Measurements from ENCODE around the gene AP2A1.
A peak's percentile ranks its signal among the peaks of the same experiment; 100 is the strongest.

The AP2A1 gene

DNA sequence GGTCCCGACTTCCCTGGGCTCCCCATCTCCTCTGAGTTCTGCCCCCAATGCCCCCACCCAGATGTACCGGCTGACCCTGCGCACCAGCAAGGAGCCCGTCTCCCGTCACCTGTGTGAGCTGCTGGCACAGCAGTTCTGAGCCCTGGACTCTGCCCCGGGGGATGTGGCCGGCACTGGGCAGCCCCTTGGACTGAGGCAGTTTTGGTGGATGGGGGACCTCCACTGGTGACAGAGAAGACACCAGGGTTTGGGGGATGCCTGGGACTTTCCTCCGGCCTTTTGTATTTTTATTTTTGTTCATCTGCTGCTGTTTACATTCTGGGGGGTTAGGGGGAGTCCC lies 39.8 kb downstream of the AP2A1 start:
- Histone ChIP-seq H3K27ac (peak overlapping the region; percentile 85), H3K36me3 (peaks cover 58% of the 10 kb centered on the region), H3K27me3 (no peaks in the 10 kb centered on the region), H3K4me3 (ENCODE audit: low read depth in 1 of 2, low read length in 1 of 2) (no peak overlapping the region), H3K9me3 (no peaks in the 10 kb centered on the region), H3K4me1 (ENCODE audit: control insufficient read depth in 1 of 2, insufficient read depth in 1 of 2, low read depth in 1 of 2, low read length in 1 of 2) (peaks cover 26 to 33% of the 10 kb centered on the region in 2 experiments)
- TF ChIP-seq CTCF (IDR thresholded peaks at IDR 0.05), result no peak

DNA sequence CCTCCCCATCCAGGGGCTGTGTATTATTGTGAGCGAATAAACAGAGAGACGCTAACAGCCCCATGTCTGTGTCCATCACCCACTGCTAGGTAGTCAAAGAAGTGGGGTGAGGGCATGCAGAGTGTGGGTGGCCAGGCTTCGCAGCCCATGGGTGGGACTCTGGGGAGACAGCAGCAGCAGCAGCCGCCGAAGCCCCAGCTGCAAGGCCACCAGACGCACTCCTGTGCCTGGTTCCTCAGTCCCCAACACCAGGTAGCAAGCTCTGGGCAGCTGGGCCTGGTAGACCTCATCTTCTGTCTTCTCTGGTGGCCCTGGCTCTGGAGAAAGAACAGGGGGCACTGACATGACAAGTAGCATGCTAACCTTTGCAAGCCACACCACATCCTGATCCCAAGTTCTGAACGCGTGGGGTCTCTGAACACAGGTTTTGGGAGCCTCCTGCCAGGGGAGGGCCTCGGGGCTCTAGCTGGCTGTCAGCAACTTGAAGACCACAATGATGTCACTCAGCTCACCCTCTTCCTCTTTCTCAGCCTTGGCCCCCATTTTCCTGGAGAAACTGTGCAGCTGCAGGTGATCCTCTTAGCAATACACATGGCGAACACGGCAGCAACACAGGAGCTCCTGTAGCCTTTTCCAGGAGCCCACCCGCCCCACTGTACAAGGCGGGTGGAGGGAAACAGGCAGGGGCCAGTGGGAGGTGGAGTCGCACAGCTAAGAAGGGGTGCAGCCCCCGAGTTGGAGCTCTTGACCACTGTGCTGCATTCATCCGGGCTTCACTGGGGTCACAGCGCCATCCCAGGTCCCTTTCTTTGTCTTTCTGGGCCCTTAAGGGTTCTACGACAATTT lies 40.5 kb downstream of the AP2A1 start:
- no peak for TF ChIP-seq CTCF (IDR thresholded peaks at IDR 0.05)
- peak overlapping the region in 1 of 2 experiments; percentile 9 for H3K4me3 ChIP-seq (ENCODE audit: low read depth in 1 of 2, low read length in 1 of 2)
- peaks cover 27 to 36% of the 10 kb centered on the region in 2 experiments for H3K4me1 ChIP-seq (ENCODE audit: control insufficient read depth in 1 of 2, insufficient read depth in 1 of 2, low read depth in 1 of 2, low read length in 1 of 2)
- H3K27me3 ChIP-seq, result no peaks in the 10 kb centered on the region
- H3K9me3 ChIP-seq, result no peaks in the 10 kb centered on the region
- H3K36me3 ChIP-seq, result peaks cover 51% of the 10 kb centered on the region
- peak overlapping the region; percentile 85 for H3K27ac ChIP-seq

- Histone ChIP-seq H3K4me1 (ENCODE audit: control insufficient read depth in 1 of 2, insufficient read depth in 1 of 2, low read depth in 1 of 2, low read length in 1 of 2) (peaks cover 34 to 44% of the 10 kb centered on the region in 2 experiments), H3K27ac (peak overlapping the region; percentile 85), H3K9me3 (no peaks in the 10 kb centered on the region), H3K36me3 (peaks cover 43% of the 10 kb centered on the region), H3K27me3 (no peaks in the 10 kb centered on the region), H3K4me3 (ENCODE audit: low read depth in 1 of 2, low read length in 1 of 2) (peak overlapping the region; percentile 85 to 86)
- TF ChIP-seq CTCF (IDR thresholded peaks at IDR 0.05), result no peak
These were observed 41.3 kb downstream of the AP2A1 start for GRCh38 chr19:49807904-49808675.

DNA sequence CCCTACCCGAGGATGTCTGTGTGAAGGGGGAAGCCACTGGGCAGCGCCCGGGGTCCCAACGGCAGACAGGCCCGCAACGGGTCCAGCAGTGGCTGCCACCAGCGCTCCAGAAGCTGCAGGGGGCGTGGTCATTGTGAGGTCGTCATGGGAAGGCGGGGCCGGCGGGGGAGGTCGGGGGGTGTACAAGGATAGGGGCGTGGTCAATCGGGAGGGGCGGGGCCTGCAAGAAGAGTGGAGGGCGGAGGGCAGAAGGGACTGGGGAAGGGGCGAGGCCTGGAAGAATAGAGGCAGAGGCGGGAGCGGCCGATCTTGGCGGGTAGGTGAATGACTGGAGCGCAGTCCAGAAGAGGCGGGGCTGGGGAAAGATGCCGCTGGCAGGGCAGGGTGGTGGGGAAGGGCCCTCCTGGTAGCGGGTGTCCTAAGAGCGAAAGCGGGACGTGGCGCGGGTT lies 41.9 kb downstream of the AP2A1 start:
- Histone ChIP-seq H3K4me3 (ENCODE audit: low read depth in 1 of 2, low read length in 1 of 2) (peak overlapping the region; percentile 85 to 86), H3K9me3 (no peaks in the 10 kb centered on the region), H3K4me1 (ENCODE audit: control insufficient read depth in 1 of 2, insufficient read depth in 1 of 2, low read depth in 1 of 2, low read length in 1 of 2) (peaks cover 36 to 45% of the 10 kb centered on the region in 2 experiments), H3K27ac (peak overlapping the region; percentile 85), H3K36me3 (peaks cover 36% of the 10 kb centered on the region), H3K27me3 (no peaks in the 10 kb centered on the region)
- TF ChIP-seq CTCF (IDR thresholded peaks at IDR 0.05), result peak; percentile 25

DNA sequence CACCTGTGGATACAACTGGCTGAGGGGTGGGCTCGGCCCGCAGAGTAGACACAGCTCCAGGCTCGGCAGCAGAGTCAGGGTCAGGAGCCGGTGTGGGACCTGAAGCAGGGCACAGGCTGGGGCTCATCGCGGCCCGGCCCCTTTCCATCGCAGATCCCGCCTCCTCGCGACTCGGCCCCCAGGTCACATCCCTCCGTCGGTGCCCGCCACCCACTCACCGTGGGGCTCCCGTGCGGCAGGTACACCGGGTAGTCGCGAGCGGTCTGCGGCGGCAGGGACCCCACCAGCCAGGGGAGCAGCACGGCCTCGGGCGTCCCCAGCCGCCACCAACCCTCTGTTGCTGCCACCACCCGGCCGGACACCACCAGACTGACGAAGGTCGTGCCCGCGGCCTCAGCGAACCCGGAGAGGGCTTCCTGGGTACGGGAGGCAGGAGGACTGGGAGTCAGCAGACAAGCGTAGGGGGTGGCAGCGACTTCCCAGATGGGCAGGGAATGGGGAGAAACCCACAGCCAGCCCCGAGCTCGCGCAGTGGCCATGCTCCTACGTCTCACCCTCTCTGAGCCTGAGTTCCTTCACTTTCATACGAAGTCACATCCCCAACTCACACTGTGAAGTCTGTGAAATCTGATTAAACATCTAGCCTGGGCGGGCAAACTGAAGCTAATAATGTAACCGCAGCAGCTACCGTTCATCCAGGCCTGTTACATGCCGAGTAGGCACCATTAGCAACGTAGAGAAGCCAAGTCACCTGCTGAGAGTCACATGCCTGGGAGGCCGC lies 42.5 kb downstream of the AP2A1 start:
- peak overlapping the region; percentile 85 to 86 for H3K4me3 ChIP-seq (ENCODE audit: low read depth in 1 of 2, low read length in 1 of 2)
- no peaks in the 10 kb centered on the region for H3K9me3 ChIP-seq
- no peaks in the 10 kb centered on the region for H3K27me3 ChIP-seq
- TF ChIP-seq CTCF (IDR thresholded peaks at IDR 0.05), result no peak
- peak overlapping the region; percentile 85 for H3K27ac ChIP-seq
- H3K4me1 ChIP-seq (ENCODE audit: control insufficient read depth in 1 of 2, insufficient read depth in 1 of 2, low read depth in 1 of 2, low read length in 1 of 2), result peaks cover 40 to 49% of the 10 kb centered on the region in 2 experiments
- H3K36me3 ChIP-seq, result peaks cover 30% of the 10 kb centered on the region
